Measurements from ENCODE around the gene FXYD6.

FXYD6 gene

GRCh38 chr11:117888139-117888566 is 11.7 kb upstream of the FXYD6 start:
- no peak for DNase-seq (ENCODE audit: extremely low read depth in 1 of 2, low read depth in 1 of 2)

GRCh38 chr11:117887431-117888138 is 11.1 kb upstream of the FXYD6 start:
- no peak for DNase-seq (ENCODE audit: extremely low read depth in 1 of 2, low read depth in 1 of 2)

DNA sequence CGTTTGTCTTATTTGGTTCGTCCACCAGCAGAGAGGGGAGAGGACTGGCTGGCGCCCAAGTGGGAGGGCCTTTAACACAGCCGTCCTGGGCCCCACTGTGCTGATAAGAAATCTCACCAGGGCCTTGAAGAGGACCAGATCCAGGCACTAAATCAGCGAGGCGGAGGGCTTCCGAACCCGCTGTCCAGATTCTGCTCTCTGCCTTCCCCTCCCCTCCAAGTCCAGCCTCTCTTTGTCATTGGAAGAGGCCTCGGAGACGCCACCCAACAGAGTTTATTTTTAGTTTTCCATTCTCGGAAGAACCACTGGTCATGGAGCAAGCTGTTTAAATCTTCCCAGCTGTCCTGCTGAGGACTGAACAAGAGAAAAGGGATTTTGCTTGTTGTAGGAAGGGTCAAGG is 9.3 kb upstream of the FXYD6 start:
- no peak for DNase-seq (ENCODE audit: extremely low read depth in 1 of 2, low read depth in 1 of 2)

DNA sequence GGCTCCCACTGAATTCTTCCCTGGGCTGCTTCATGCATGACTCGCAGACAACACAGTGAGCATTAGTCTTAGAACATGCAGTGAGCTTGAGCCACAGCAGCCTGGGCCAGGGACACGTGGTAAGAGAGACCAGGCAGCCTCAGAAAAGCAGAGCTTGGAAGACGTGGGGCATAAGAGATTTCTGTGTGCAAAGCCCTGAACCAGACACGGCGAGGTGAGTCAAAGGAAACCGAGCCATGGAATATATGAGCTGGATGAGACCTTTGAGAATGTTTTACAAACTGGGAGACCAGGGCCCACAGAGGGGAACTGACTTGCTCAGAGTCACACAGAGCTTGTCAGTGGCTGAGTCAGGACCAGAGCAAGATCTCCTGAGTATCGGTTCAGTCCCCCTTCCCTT is 8.5 kb upstream of the FXYD6 start:
- DNase-seq (ENCODE audit: extremely low read depth in 1 of 2, low read depth in 1 of 2), result no peak

GRCh38 chr11:117883063-117883462 is 6.6 kb upstream of the FXYD6 start:
- DNase-seq (ENCODE audit: extremely low read depth in 1 of 2, low read depth in 1 of 2), result no peak

- no peak for DNase-seq (ENCODE audit: extremely low read depth in 1 of 2, low read depth in 1 of 2)
Measured at GRCh38 chr11:117882311-117882905, 6.0 kb upstream of the FXYD6 start.

GRCh38 chr11:117881217-117881616 is 4.8 kb upstream of the FXYD6 start:
- DNase-seq (ENCODE audit: extremely low read depth in 1 of 2, low read depth in 1 of 2), result no peak

DNA sequence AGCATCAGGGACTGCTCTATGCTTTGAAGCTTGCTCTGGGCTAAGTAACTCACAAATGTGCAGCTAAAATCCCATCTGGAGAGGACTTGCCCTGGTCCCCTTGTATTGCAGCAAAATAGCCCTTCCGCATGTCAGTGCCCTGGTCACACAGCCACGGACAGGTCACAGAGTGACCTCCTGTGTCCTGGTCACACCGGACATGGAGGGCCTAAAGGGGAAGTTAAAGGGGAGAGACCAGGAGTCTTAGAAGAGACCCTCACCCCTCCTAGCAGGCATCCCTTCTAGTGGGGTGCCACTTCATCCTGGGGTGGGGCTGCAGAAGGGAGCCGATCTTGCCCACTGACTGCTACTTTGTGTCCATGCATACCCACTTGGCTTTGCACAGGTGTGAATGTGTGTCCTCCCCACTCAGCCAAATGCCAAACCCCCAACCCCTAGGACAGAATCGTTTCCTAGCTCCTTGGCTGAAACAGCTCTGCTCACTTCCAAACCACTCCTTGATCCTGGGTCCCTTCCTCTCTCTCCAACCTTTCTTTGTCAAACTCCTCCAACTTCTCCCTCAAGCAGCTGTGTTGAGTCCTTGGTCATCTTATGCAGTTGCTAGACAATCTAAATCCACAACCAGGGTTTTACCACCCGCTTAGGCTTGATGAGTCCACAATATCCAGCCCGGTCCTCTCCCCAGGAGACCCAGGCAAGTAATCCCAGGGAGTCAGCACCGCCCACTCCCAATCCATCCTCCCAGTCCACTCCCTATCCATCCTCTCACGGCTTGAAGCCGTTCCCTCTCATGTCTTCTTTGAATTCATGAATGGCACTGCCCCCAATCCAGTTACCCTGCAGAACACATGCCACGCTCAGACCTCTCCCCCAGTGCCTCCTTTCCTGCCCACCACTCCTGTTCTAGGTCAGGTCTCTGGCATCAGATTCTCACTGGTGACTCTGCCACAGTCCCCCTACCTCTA is 3.3 kb upstream of the FXYD6 start:
- DNase-seq (ENCODE audit: extremely low read depth in 1 of 2, low read depth in 1 of 2), result no peak

DNA sequence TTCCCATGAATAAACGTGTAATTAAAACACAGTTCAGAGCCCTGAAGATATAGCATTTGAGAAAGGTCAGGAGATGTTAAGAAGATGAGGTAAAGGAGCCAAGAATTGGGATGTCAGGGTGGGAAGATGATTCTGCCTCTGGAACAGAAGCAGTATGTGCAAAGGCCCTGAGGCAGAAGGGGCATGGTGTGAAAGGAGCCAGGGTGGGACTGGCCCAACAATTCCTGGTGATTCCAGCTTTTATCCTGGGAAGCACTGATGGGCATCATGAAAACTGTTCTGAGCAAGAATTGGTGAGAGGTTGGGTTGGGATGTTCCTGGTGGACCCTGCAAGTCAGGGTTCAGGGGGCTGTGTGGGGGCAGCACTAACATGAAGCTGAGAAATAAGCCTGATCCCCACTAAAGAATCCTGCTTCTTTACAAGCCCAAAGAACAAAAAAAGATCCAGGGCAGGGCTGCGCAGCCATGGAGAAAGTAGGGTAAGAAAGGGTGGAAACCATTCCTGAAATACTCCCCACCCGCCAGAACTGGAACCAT is 2.5 kb upstream of the FXYD6 start:
- DNase-seq (ENCODE audit: extremely low read depth in 1 of 2, low read depth in 1 of 2), result no peak

GRCh38 chr11:117878314-117878938 is 2.0 kb upstream of the FXYD6 start:
- no peak for DNase-seq (ENCODE audit: extremely low read depth in 1 of 2, low read depth in 1 of 2)

DNA sequence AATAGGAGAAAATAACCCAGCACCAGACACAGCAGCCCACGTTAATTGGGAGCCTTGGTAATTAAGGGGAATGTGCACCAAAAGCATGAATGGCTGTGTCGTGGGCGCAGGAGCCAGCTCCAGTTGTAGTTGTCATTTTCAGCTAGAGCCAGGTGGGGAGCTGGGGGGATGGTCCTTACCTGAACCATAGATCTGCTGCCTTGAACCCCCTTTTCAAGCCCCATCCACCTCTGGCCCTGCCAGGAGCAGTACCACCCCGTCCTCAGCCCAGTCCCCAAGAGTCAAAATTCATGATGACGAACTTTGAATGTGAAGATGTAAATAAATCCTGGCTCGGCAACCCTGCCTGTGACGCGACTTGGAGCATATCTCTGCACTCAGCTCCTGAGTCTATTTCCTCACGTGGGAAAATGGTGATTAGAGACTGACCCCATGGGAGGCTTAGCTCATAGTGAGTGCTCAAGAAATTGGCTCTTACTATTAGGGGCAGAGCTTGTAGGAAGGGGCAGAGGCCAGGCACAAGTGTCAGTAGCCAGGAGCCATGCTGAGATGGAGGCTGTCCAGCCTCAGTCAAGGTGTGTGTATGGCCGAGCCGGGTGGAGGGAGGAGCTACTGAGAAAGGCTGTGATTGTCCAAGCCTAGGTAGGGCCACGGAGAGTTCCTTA is 794 bp upstream of the FXYD6 start:
- DNase-seq (ENCODE audit: extremely low read depth in 1 of 2, low read depth in 1 of 2), result no peak

- no peak for DNase-seq (ENCODE audit: extremely low read depth in 1 of 2, low read depth in 1 of 2)
Measured at GRCh38 chr11:117876059-117876340, 458 bp downstream of the FXYD6 start.

GRCh38 chr11:117875382-117876058 is 938 bp downstream of the FXYD6 start:
- no peak for DNase-seq (ENCODE audit: extremely low read depth in 1 of 2, low read depth in 1 of 2)

DNA sequence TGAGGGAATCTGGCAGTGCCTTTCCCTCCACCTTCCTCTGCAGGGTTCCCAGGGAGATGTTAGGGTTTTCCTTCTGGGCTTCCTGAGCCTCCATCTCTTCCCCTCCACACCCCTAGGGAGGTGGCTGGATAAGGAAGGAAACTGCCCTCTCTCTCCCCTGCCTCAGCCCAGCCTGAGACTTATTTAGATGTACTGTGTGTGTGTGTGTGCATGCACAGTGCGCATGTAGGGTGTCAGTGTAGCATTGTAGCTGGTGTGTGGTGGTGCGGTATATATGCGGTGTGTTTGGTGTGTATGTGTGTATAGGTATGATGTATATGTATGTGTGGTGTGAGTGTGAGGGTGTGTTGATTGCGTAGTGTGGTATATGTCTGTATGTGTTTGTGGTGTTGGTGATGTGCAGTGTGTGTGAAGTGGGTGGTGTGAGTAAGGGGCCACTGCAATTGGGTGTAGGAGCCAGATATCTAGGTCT is 1.5 kb downstream of the FXYD6 start:
- DNase-seq (ENCODE audit: extremely low read depth in 1 of 2, low read depth in 1 of 2), result no peak

- no peak for DNase-seq (ENCODE audit: extremely low read depth in 1 of 2, low read depth in 1 of 2)
Measured at GRCh38 chr11:117874253-117874909, 2.1 kb downstream of the FXYD6 start.

DNA sequence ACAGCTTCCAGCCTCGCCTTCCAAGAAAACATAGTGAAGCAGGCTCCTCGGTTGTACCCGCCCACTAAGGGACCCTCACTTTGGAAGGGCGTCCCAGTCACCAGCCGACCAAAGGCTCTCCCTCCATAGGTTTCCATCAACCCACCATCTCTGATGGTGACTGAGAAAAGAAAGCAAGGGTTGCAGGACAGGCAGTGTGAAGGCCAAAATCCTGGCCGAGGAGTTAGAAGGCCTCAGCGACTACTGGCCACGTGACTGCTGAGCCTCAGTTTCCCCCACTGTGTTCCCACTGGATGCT is 2.7 kb downstream of the FXYD6 start:
- no peak for DNase-seq (ENCODE audit: extremely low read depth in 1 of 2, low read depth in 1 of 2)

GRCh38 chr11:117872975-117873827 is 3.3 kb downstream of the FXYD6 start:
- no peak for DNase-seq (ENCODE audit: extremely low read depth in 1 of 2, low read depth in 1 of 2)

GRCh38 chr11:117872420-117872961 is 4.0 kb downstream of the FXYD6 start:
- DNase-seq (ENCODE audit: extremely low read depth in 1 of 2, low read depth in 1 of 2), result no peak
